OCI-LY3 (cell line): ENCODE measurements around the gene ZSCAN32.

ENCODE experiments used
- EZH2phosphoT487 ChIP-seq: fragments of 200-600 bp; shearing (Covaris generic); IDR thresholded peaks from 2 replicates; pipeline ENCODE4 v1.6.1; 2018; ENCODE audit warnings: antibody characterized with exemption, mixed run types, low read depth
- TF ChIP-seq, protein P1 (sequence below): fragments of 200-600, 300-600 bp; sonication (generic); IDR thresholded peaks from 2 replicates; pipeline ENCODE4 v1.5.1; 2014; ENCODE audit warnings: antibody characterized with exemption, low read length, low read depth

DNA sequence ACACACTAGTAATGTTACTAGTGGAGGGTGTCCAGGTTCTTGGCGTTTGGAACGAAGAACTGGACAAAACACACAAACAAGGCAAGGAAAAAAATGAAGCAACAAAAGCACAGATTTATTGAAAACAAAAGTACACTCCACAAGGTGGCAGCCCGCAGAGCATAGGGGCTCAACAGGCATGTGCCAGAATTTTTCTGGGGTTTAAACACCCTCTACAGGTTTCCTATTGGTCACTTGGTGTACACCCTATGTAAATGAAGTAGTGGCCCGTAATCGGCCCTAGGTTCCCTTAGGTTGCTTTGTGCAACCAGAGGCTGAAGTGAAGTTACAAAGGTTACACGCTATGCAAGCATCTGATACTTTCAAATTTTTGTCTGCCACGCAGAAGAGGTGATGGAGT, 37.0 kb downstream of the ZSCAN32 start:
- TF ChIP-seq, protein P1, sequence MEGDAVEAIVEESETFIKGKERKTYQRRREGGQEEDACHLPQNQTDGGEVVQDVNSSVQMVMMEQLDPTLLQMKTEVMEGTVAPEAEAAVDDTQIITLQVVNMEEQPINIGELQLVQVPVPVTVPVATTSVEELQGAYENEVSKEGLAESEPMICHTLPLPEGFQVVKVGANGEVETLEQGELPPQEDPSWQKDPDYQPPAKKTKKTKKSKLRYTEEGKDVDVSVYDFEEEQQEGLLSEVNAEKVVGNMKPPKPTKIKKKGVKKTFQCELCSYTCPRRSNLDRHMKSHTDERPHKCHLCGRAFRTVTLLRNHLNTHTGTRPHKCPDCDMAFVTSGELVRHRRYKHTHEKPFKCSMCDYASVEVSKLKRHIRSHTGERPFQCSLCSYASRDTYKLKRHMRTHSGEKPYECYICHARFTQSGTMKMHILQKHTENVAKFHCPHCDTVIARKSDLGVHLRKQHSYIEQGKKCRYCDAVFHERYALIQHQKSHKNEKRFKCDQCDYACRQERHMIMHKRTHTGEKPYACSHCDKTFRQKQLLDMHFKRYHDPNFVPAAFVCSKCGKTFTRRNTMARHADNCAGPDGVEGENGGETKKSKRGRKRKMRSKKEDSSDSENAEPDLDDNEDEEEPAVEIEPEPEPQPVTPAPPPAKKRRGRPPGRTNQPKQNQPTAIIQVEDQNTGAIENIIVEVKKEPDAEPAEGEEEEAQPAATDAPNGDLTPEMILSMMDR: no peak
- TF ChIP-seq EZH2phosphoT487: no peak
